ENCODE results near the gene COL7A1.
"Not testable (repeated sequence)": the region's sequence is repeated elsewhere in the genome, so short reads cannot be mapped to it uniquely, and the experiment has no call there.

COL7A1 gene

GRCh38 chr3:48548729-48549705 is 46.1 kb downstream of the COL7A1 start:
- Histone ChIP-seq H3K36me3 (ENCODE audit: insufficient read depth, low read length) (peaks cover 11% of the 10 kb centered on the region), H3K4me3 (ENCODE audit: low read length) (no peak overlapping the region), H3K4me1 (ENCODE audit: insufficient read depth, low read length) (no peaks in the 10 kb centered on the region), H3K27me3 (ENCODE audit: insufficient read depth, low read length) (no peaks in the 10 kb centered on the region), H3K9me3 (ENCODE audit: low read length) (no peaks in the 10 kb centered on the region), H2AFZ (ENCODE audit: low read depth, low read length) (no peak overlapping the region)

- H3K9me3 ChIP-seq (ENCODE audit: low read length) = no peaks in the 10 kb centered on the region
- no peak overlapping the region for H3K4me3 ChIP-seq (ENCODE audit: low read length)
- H2AFZ ChIP-seq (ENCODE audit: low read depth, low read length) = no peak overlapping the region
- H3K36me3 ChIP-seq (ENCODE audit: insufficient read depth, low read length) = peaks cover 11% of the 10 kb centered on the region
- no peaks in the 10 kb centered on the region for H3K4me1 ChIP-seq (ENCODE audit: insufficient read depth, low read length)
- H3K27me3 ChIP-seq (ENCODE audit: insufficient read depth, low read length) = no peaks in the 10 kb centered on the region
Observed at GRCh38 chr3:48548126-48548525, 47.0 kb downstream of the COL7A1 start.

- Histone ChIP-seq H3K4me1 (ENCODE audit: insufficient read depth, low read length) (no peaks in the 10 kb centered on the region), H3K36me3 (ENCODE audit: insufficient read depth, low read length) (peaks cover 11% of the 10 kb centered on the region), H3K27me3 (ENCODE audit: insufficient read depth, low read length) (no peaks in the 10 kb centered on the region), H2AFZ (ENCODE audit: low read depth, low read length) (no peak overlapping the region), H3K9me3 (ENCODE audit: low read length) (no peaks in the 10 kb centered on the region), H3K4me3 (ENCODE audit: low read length) (no peak overlapping the region)
Observed at GRCh38 chr3:48546203-48546829, 48.8 kb downstream of the COL7A1 start.

- Histone ChIP-seq H3K4me1 (ENCODE audit: insufficient read depth, low read length) (no peaks in the 10 kb centered on the region), H3K4me3 (ENCODE audit: low read length) (no peak overlapping the region), H3K9me3 (ENCODE audit: low read length) (no peaks in the 10 kb centered on the region), H2AFZ (ENCODE audit: low read depth, low read length) (no peak overlapping the region), H3K27me3 (ENCODE audit: insufficient read depth, low read length) (no peaks in the 10 kb centered on the region), H3K36me3 (ENCODE audit: insufficient read depth, low read length) (peaks cover 11% of the 10 kb centered on the region)
Observed at GRCh38 chr3:48544141-48544540, 51.0 kb downstream of the COL7A1 start.

- no peaks in the 10 kb centered on the region for H3K4me1 ChIP-seq (ENCODE audit: insufficient read depth, low read length)
- no peak overlapping the region for H3K4me3 ChIP-seq (ENCODE audit: low read length)
- H3K27me3 ChIP-seq (ENCODE audit: insufficient read depth, low read length) = no peaks in the 10 kb centered on the region
- peaks cover 11% of the 10 kb centered on the region for H3K36me3 ChIP-seq (ENCODE audit: insufficient read depth, low read length)
- H2AFZ ChIP-seq (ENCODE audit: low read depth, low read length) = no peak overlapping the region
- no peaks in the 10 kb centered on the region for H3K9me3 ChIP-seq (ENCODE audit: low read length)
Observed at GRCh38 chr3:48543271-48543866, 51.8 kb downstream of the COL7A1 start.

- Histone ChIP-seq H3K9me3 (ENCODE audit: low read length) (no peaks in the 10 kb centered on the region), H3K4me3 (ENCODE audit: low read length) (no peak overlapping the region), H3K36me3 (ENCODE audit: insufficient read depth, low read length) (peaks cover 38% of the 10 kb centered on the region), H3K4me1 (ENCODE audit: insufficient read depth, low read length) (no peaks in the 10 kb centered on the region), H3K27me3 (ENCODE audit: insufficient read depth, low read length) (no peaks in the 10 kb centered on the region), H2AFZ (ENCODE audit: low read depth, low read length) (no peak overlapping the region)
Observed at GRCh38 chr3:48538451-48538850, 56.7 kb downstream of the COL7A1 start.

GRCh38 chr3:48536785-48537184 is 58.3 kb downstream of the COL7A1 start:
- H3K27me3 ChIP-seq (ENCODE audit: insufficient read depth, low read length) = no peaks in the 10 kb centered on the region
- H3K4me1 ChIP-seq (ENCODE audit: insufficient read depth, low read length) = no peaks in the 10 kb centered on the region
- no peak overlapping the region for H3K4me3 ChIP-seq (ENCODE audit: low read length)
- H3K9me3 ChIP-seq (ENCODE audit: low read length) = no peaks in the 10 kb centered on the region
- no peak overlapping the region for H2AFZ ChIP-seq (ENCODE audit: low read depth, low read length)
- H3K36me3 ChIP-seq (ENCODE audit: insufficient read depth, low read length) = peaks cover 47% of the 10 kb centered on the region

GRCh38 chr3:48536116-48536515 is 59.0 kb downstream of the COL7A1 start:
- no peaks in the 10 kb centered on the region for H3K27me3 ChIP-seq (ENCODE audit: insufficient read depth, low read length)
- H3K9me3 ChIP-seq (ENCODE audit: low read length) = no peaks in the 10 kb centered on the region
- peaks cover 49% of the 10 kb centered on the region for H3K36me3 ChIP-seq (ENCODE audit: insufficient read depth, low read length)

GRCh38 chr3:48535578-48535977 is 59.6 kb downstream of the COL7A1 start:
- Histone ChIP-seq H3K27me3 (ENCODE audit: insufficient read depth, low read length) (no peaks in the 10 kb centered on the region), H3K4me3 (ENCODE audit: low read length) (no peak overlapping the region), H3K4me1 (ENCODE audit: insufficient read depth, low read length) (no peaks in the 10 kb centered on the region), H3K9me3 (ENCODE audit: low read length) (no peaks in the 10 kb centered on the region), H2AFZ (ENCODE audit: low read depth, low read length) (no peak overlapping the region), H3K36me3 (ENCODE audit: insufficient read depth, low read length) (peaks cover 51% of the 10 kb centered on the region)

More at GRCh38 chr3:48536116-48536515, 59.0 kb downstream of the COL7A1 start:
- Histone ChIP-seq H3K4me3 (ENCODE audit: low read length) (no peak overlapping the region), H3K4me1 (ENCODE audit: insufficient read depth, low read length) (no peaks in the 10 kb centered on the region), H2AFZ (ENCODE audit: low read depth, low read length) (no peak overlapping the region)

GRCh38 chr3:48532977-48533337 is 62.2 kb downstream of the COL7A1 start:
- Histone ChIP-seq H3K4me3 (ENCODE audit: low read length) (no peak overlapping the region), H3K4me1 (ENCODE audit: insufficient read depth, low read length) (no peaks in the 10 kb centered on the region), H3K27me3 (ENCODE audit: insufficient read depth, low read length) (no peaks in the 10 kb centered on the region), H2AFZ (ENCODE audit: low read depth, low read length) (no peak overlapping the region), H3K36me3 (ENCODE audit: insufficient read depth, low read length) (peaks cover 50% of the 10 kb centered on the region), H3K9me3 (ENCODE audit: low read length) (no peaks in the 10 kb centered on the region)

GRCh38 chr3:48532271-48532976 is 62.7 kb downstream of the COL7A1 start:
- no peaks in the 10 kb centered on the region for H3K4me1 ChIP-seq (ENCODE audit: insufficient read depth, low read length)
- H3K4me3 ChIP-seq (ENCODE audit: low read length) = no peak overlapping the region
- H3K27me3 ChIP-seq (ENCODE audit: insufficient read depth, low read length) = no peaks in the 10 kb centered on the region
- no peaks in the 10 kb centered on the region for H3K9me3 ChIP-seq (ENCODE audit: low read length)
- no peak overlapping the region for H2AFZ ChIP-seq (ENCODE audit: low read depth, low read length)
- H3K36me3 ChIP-seq (ENCODE audit: insufficient read depth, low read length) = peaks cover 45% of the 10 kb centered on the region

GRCh38 chr3:48530701-48531100 is 64.4 kb downstream of the COL7A1 start:
- not testable (repeated sequence) for H2AFZ ChIP-seq (ENCODE audit: low read depth, low read length); H3K27me3 ChIP-seq (ENCODE audit: insufficient read depth, low read length); H3K9me3 ChIP-seq (ENCODE audit: low read length); H3K4me3 ChIP-seq (ENCODE audit: low read length); H3K4me1 ChIP-seq (ENCODE audit: insufficient read depth, low read length)
- peaks cover 35% of the 10 kb centered on the region for H3K36me3 ChIP-seq (ENCODE audit: insufficient read depth, low read length)

GRCh38 chr3:48528754-48529153 is 66.4 kb downstream of the COL7A1 start:
- Histone ChIP-seq H3K27me3 (ENCODE audit: insufficient read depth, low read length) (no peaks in the 10 kb centered on the region), H3K4me3 (ENCODE audit: low read length) (no peak overlapping the region), H3K9me3 (ENCODE audit: low read length) (peaks cover 2% of the 10 kb centered on the region), H3K4me1 (ENCODE audit: insufficient read depth, low read length) (no peaks in the 10 kb centered on the region), H2AFZ (ENCODE audit: low read depth, low read length) (no peak overlapping the region), H3K36me3 (ENCODE audit: insufficient read depth, low read length) (peaks cover 20% of the 10 kb centered on the region)

Data from neuron (in vitro differentiated cells).